Vagina (tissue), 2 donors: Measurements from ENCODE around the gene DICER1.

ENCODE experiments used
- CTCF ChIP-seq, 3 experiments: fragments of 450-650 bp in 2 of 3; fragments of 200-600 bp in 1 of 3; sonication (generic) in 1 of 3; IDR thresholded peaks; one replicate each; pipeline ENCODE4 v1.5.1; 2017 to 2019; ENCODE audit warnings: antibody characterized with exemption in 3 of 3, mild to moderate bottlenecking in 2 of 3, moderate library complexity in 2 of 3
- POLR2A ChIP-seq, 2 donors: fragments of 450-650 bp; IDR thresholded peaks; one replicate each; pipeline ENCODE4 v1.6.1; 2017; ENCODE audit warnings: antibody characterized with exemption in 2 of 2, mild to moderate bottlenecking in 2 of 2, moderate library complexity in 2 of 2
- POLR2AphosphoS5 ChIP-seq, 2 donors: sonication (generic); formaldehyde crosslinking; IDR thresholded peaks; one replicate each; pipeline ENCODE4 v1.9.0; 2017; ENCODE audit warnings: antibody characterized with exemption in 2 of 2, mild to moderate bottlenecking in 2 of 2, low read depth in 1 of 2; ENCODE audit not compliant: insufficient read depth in 1 of 2

- no peak for TF ChIP-seq POLR2A (IDR thresholded peaks at IDR 0.05)
- TF ChIP-seq CTCF (IDR thresholded peaks at IDR 0.05) = no peak
- no peak for TF ChIP-seq POLR2AphosphoS5 (IDR thresholded peaks at IDR 0.05; ENCODE audit: insufficient read depth in 1 of 2, low read depth in 1 of 2)
Measured at GRCh38 chr14:95057147-95057546, 100.2 kb downstream of the DICER1 start.
